ENCODE data around the gene HOXD9.

Gene HOXD9

GRCh38 chr2:176137906-176138305 is 15.4 kb downstream of the HOXD9 start:
- no peak for DNase-seq (ENCODE audit: low read depth)

GRCh38 chr2:176138526-176138922 is 16.0 kb downstream of the HOXD9 start:
- no peak for DNase-seq (ENCODE audit: low read depth)

GRCh38 chr2:176138923-176139660 is 16.6 kb downstream of the HOXD9 start:
- no peak for DNase-seq (ENCODE audit: low read depth)

GRCh38 chr2:176139661-176140512 is 17.4 kb downstream of the HOXD9 start:
- no peak for DNase-seq (ENCODE audit: low read depth)

- no peak for DNase-seq (ENCODE audit: low read depth)
Observed at GRCh38 chr2:176140513-176141317, 18.2 kb downstream of the HOXD9 start.

- DNase-seq (ENCODE audit: low read depth) = no peak
Observed at GRCh38 chr2:176142281-176142680, 19.8 kb downstream of the HOXD9 start.

- no peak for DNase-seq (ENCODE audit: low read depth)
Observed at GRCh38 chr2:176145085-176145969, 22.8 kb downstream of the HOXD9 start.

- DNase-seq (ENCODE audit: low read depth) = no peak
Observed at GRCh38 chr2:176146101-176146500, 23.6 kb downstream of the HOXD9 start.

GRCh38 chr2:176146645-176147044 is 24.1 kb downstream of the HOXD9 start:
- no peak for DNase-seq (ENCODE audit: low read depth)

GRCh38 chr2:176147210-176147799 is 24.8 kb downstream of the HOXD9 start:
- no peak for DNase-seq (ENCODE audit: low read depth)

- DNase-seq (ENCODE audit: low read depth) = no peak
Observed at GRCh38 chr2:176147800-176148496, 25.4 kb downstream of the HOXD9 start.

GRCh38 chr2:176148751-176149421 is 26.4 kb downstream of the HOXD9 start:
- no peak for DNase-seq (ENCODE audit: low read depth)

- DNase-seq (ENCODE audit: low read depth) = no peak
Observed at GRCh38 chr2:176149481-176149938, 27.0 kb downstream of the HOXD9 start.

- no peak for DNase-seq (ENCODE audit: low read depth)
Observed at GRCh38 chr2:176149939-176150583, 27.5 kb downstream of the HOXD9 start.

- no peak for DNase-seq (ENCODE audit: low read depth)
Observed at GRCh38 chr2:176150584-176151441, 28.3 kb downstream of the HOXD9 start.

GRCh38 chr2:176151442-176152287 is 29.1 kb downstream of the HOXD9 start, which contains the start of gene HOXD4:
Gene HOXD4, plus strand, starts transcription at chr2:176151550. Its CDS starts 84 bp downstream, at chr2:176151634.
- no peak for DNase-seq (ENCODE audit: low read depth)

Measured in HS-27A (cell line).